Natural killer cell (primary cell): ENCODE measurements around the gene CDH23. TPM values are rescaled to one million over a fixed set of nuclear protein-coding genes. Genes with fewer than 3 reads are reported as not detected.

Experiments
- ATAC-seq, 3 donors: fragments of 150-1000 bp in 2 of 3; fragments of 200-7000 bp in 1 of 3; cut with Tn5 transposase; 1 replicate in 1 of 3; 2 replicates in 2 of 3; pipeline ENCODE4 v1.10.0; 2021; ENCODE audit warnings: mild to moderate bottlenecking in 2 of 3, moderate library complexity in 2 of 3
- DNase-seq, 2 donors: peaks; one replicate each; pipeline versions ENCODE4 v3.0.0 to v3.0.0-alpha.2; 2013 to 2021; ENCODE audit warnings: mixed read lengths in 1 of 2
- H3K27ac ChIP-seq: one replicate; pipeline ENCODE4 v1.5.1; 2013; ENCODE audit warnings: mild to moderate bottlenecking, low read length
- H3K27me3 ChIP-seq: one replicate; pipeline ENCODE4 v1.6.1; 2013; ENCODE audit warnings: low read length; ENCODE audit not compliant: control insufficient read depth, insufficient read depth
- H3K36me3 ChIP-seq: one replicate; pipeline ENCODE4 v1.6.1; 2013; ENCODE audit warnings: low read length; ENCODE audit not compliant: control insufficient read depth, insufficient read depth
- H3K4me1 ChIP-seq: one replicate; pipeline ENCODE4 v1.6.1; 2013; ENCODE audit warnings: low read length; ENCODE audit not compliant: control insufficient read depth, insufficient read depth
- H3K4me3 ChIP-seq: one replicate; pipeline ENCODE4 v1.5.1; 2013; ENCODE audit warnings: low read length
- H3K9me3 ChIP-seq: one replicate; pipeline ENCODE4 v1.6.1; 2013; ENCODE audit warnings: low read length; ENCODE audit not compliant: control insufficient read depth, insufficient read depth
- H3K27ac Mint-ChIP-seq, 2 donors: one replicate each; pipeline ENCODE4 v1.8.0; 2022; ENCODE audit warnings: mild to moderate bottlenecking in 2 of 2, mixed read lengths in 2 of 2, moderate library complexity in 1 of 2
- H3K27me3 Mint-ChIP-seq, 2 donors: one replicate each; pipeline ENCODE4 v1.8.0; 2022; ENCODE audit warnings: low read depth in 2 of 2, mixed read lengths in 2 of 2
- H3K36me3 Mint-ChIP-seq: one replicate; pipeline ENCODE4 v1.8.0; 2022; ENCODE audit warnings: mixed read lengths
- H3K4me1 Mint-ChIP-seq, 2 donors: one replicate each; pipeline ENCODE4 v1.8.0; 2022; ENCODE audit warnings: mixed read lengths in 2 of 2
- H3K4me3 Mint-ChIP-seq: one replicate; pipeline ENCODE4 v1.8.0; 2022; ENCODE audit warnings: mild to moderate bottlenecking, moderate library complexity, mixed read lengths
- H3K9me3 Mint-ChIP-seq, 2 donors: one replicate each; pipeline ENCODE4 v1.8.0; 2022; ENCODE audit warnings: mixed read lengths in 2 of 2
- WGBS: methylation state at CpG from one replicate; pipeline ENCODE4 v1.1.7; 2013; ENCODE audit warnings: missing lambda C conversion rate; ENCODE audit not compliant: insufficient coverage; 5-methylcytosine and 5-hydroxymethylcytosine counted together
- intact Hi-C: fragments of 100-400 bp; cut with micrococcal nuclease; formaldehyde crosslinking; loops from one replicate; pipeline ENCODE4 v1.14.2; 2022
- total RNA-seq, 4 donors: library from RNA; stranded (reverse); fragments of 120-200 nt in 1 of 4; gene quantifications; one replicate each; pipeline versions ENCODE4 v1.2.3 to v1.2.4, GENCODE V29; 2013 to 2022
- TF ChIP-seq, protein P1 (sequence below): fragments of 200-600 bp; IDR thresholded peaks from one replicate; pipeline ENCODE4 v1.8.0; 2022; ENCODE audit warnings: antibody characterized with exemption

CDH23 gene
- total RNA-seq, 3 donors from 2014 or later (not counting 1 experiment from before 2014, with no cell fraction given) = 1.2 to 6.0 (median 4.3) TPM

DNA sequence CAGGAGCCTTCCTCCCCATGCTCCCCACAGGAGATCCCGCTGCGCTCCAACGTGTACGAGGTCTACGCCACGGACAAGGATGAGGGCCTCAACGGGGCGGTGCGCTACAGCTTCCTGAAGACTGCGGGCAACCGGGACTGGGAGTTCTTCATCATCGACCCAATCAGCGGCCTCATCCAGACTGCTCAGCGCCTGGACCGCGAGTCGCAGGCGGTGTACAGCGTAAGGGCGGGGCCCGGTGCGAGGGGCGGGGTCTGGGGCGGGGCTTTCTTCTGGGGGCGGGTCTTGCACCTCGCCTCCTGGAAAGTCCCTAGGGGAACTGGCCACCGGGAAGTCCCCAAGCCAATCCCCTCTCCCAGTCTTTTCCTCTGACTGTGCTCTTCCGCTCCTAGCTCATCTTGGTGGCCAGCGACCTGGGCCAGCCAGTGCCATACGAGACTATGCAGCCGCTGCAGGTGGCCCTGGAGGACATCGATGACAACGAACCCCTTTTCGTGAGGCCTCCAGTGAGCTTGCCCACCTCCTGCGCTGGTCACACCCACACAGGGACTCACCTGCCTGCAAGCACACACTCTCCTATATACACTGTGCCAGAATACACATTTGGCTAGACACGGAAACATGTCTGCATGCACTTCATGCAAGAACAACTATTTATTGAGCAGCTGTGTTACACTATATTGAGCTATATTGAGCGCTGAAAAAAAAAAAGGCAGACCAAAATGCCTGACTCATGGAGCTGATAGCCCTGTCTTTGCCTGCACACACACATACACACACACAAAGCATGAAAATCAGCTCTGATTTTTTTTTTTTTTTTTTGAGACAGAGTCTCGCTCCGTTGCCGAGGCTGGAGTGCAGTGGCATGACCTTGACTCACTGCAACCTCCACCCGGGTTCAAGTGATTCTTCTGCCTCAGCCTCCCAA lies 409.3 kb downstream of the CDH23 start:
- DNase-seq = peak in 1 of 2 donors; percentile 19
- H3K9me3 ChIP-seq = no peaks in the 10 kb centered on the region
- peaks cover 12% of the 10 kb centered on the region for H3K4me1 ChIP-seq
- Mint-ChIP-seq H3K4me1 (no peaks in the 10 kb centered on the region), H3K9me3 (no peaks in the 10 kb centered on the region), H3K4me3 (no peak overlapping the region), H3K27me3 (peaks cover 0 to 5% of the 10 kb centered on the region in 2 donors), H3K27ac (no peak overlapping the region), H3K36me3 (no peaks in the 10 kb centered on the region)
- 70% methylated on average over 41 of the region's 41 CpGs for WGBS
- no peak overlapping the region for H3K27ac ChIP-seq
- ATAC-seq = peak; percentile 54 to 77 (median 56)
- no peaks in the 10 kb centered on the region for H3K27me3 ChIP-seq
- intact Hi-C loops = no loop called here
- H3K4me3 ChIP-seq = no peak overlapping the region
- TF ChIP-seq, protein P1, sequence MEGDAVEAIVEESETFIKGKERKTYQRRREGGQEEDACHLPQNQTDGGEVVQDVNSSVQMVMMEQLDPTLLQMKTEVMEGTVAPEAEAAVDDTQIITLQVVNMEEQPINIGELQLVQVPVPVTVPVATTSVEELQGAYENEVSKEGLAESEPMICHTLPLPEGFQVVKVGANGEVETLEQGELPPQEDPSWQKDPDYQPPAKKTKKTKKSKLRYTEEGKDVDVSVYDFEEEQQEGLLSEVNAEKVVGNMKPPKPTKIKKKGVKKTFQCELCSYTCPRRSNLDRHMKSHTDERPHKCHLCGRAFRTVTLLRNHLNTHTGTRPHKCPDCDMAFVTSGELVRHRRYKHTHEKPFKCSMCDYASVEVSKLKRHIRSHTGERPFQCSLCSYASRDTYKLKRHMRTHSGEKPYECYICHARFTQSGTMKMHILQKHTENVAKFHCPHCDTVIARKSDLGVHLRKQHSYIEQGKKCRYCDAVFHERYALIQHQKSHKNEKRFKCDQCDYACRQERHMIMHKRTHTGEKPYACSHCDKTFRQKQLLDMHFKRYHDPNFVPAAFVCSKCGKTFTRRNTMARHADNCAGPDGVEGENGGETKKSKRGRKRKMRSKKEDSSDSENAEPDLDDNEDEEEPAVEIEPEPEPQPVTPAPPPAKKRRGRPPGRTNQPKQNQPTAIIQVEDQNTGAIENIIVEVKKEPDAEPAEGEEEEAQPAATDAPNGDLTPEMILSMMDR = no peak
- H3K36me3 ChIP-seq = no peaks in the 10 kb centered on the region

DNA sequence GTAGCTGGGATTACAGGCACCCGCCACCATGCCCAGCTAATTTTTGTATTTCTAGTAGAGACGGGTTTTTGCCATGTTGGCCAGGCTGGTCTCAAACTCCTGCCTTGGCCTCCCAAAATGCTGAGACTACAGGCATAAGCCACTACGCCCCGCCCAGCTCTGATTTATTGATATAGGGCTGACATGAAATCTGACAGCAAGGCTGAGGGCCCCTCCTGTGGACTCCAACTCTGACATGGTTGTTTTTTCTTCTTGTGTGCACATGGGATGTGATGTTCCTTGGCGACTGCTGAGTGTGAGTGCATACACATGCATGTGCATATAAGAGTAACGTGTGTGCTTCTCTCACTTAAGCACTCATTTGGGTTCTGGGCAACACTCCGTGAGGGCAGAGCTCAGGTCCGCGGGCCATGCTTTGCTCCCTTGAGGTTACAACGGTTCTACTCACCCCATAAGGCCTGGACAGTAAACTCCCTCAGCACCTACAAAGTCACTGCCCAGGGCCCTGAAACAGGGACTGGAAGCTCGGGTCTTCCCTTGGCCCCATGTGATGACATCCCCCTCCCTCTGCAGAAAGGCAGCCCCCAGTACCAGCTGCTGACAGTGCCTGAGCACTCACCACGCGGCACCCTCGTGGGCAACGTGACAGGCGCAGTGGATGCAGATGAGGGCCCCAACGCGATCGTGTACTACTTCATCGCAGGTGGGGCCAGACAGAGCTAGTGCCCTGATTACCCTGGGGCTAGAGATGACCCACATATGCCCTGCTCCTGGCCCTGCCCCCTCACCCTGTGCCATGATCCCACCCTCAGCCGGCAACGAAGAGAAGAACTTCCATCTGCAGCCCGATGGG lies 410.2 kb downstream of the CDH23 start:
- Histone ChIP-seq H3K9me3 (no peaks in the 10 kb centered on the region), H3K36me3 (no peaks in the 10 kb centered on the region), H3K27ac (no peak overlapping the region), H3K4me3 (no peak overlapping the region), H3K27me3 (no peaks in the 10 kb centered on the region), H3K4me1 (peaks cover 12% of the 10 kb centered on the region)
- WGBS = 89% methylated on average over 23 of the region's 23 CpGs
- ATAC-seq = no peak
- H3K9me3 Mint-ChIP-seq = no peaks in the 10 kb centered on the region
- no peak overlapping the region for H3K4me3 Mint-ChIP-seq
- no peaks in the 10 kb centered on the region for H3K4me1 Mint-ChIP-seq
- H3K27me3 Mint-ChIP-seq = peaks cover 0 to 5% of the 10 kb centered on the region in 2 donors
- intact Hi-C loops = no loop called here
- TF ChIP-seq, protein P1 = no peak
- no peak for DNase-seq
- H3K36me3 Mint-ChIP-seq = no peaks in the 10 kb centered on the region
- H3K27ac Mint-ChIP-seq = no peak overlapping the region

DNA sequence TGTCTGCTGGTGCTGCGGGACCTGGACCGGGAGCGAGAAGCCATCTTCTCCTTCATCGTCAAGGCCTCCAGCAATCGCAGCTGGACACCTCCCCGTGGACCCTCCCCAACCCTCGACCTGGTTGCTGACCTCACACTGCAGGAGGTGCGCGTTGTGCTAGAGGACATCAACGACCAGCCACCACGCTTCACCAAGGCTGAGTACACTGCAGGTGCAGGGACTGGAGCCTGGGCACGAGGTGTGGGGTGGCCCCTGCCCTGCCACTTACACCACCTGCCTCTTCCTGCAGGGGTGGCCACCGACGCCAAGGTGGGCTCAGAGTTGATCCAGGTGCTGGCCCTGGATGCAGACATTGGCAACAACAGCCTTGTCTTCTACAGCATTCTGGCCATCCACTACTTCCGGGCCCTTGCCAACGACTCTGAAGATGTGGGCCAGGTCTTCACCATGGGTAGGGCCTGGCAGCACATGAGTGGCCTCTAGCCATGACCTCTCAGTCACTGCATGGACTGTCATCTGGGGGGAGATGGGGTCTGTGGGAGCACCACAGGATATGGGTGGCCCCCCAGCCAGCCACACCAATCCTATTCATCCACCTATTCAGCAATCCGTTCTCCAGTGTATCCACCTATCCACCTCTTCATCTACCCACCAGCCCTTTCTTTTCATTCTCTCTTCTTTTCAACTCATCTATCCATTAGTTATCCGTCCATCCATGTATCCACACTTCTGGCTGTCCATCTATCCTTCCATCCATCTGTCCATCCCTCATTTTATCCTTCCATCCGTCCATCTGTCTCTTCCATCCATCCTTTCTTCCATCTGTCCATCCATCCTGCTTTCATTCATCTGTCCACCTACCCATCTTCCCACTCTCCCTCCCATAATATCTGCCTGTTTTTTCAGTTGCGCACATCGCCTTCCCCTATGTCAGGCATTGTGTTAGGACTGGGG lies 411.1 kb downstream of the CDH23 start:
- no peaks in the 10 kb centered on the region for H3K27me3 ChIP-seq
- ATAC-seq (no peak), DNase-seq (no peak)
- Mint-ChIP-seq H3K9me3 (no peaks in the 10 kb centered on the region), H3K36me3 (no peaks in the 10 kb centered on the region), H3K27me3 (peaks cover 0 to 5% of the 10 kb centered on the region in 2 donors), H3K4me3 (no peak overlapping the region), H3K27ac (no peak overlapping the region), H3K4me1 (no peaks in the 10 kb centered on the region)
- H3K4me3 ChIP-seq = no peak overlapping the region
- no peaks in the 10 kb centered on the region for H3K36me3 ChIP-seq
- 92% methylated on average over 21 of the region's 21 CpGs for WGBS
- intact Hi-C loops = no loop called here
- TF ChIP-seq, protein P1 = no peak
- peaks cover 14% of the 10 kb centered on the region for H3K4me1 ChIP-seq
- H3K9me3 ChIP-seq = no peaks in the 10 kb centered on the region
- H3K27ac ChIP-seq = no peak overlapping the region
